ENCODE results near the gene TRAF3.

DNA sequence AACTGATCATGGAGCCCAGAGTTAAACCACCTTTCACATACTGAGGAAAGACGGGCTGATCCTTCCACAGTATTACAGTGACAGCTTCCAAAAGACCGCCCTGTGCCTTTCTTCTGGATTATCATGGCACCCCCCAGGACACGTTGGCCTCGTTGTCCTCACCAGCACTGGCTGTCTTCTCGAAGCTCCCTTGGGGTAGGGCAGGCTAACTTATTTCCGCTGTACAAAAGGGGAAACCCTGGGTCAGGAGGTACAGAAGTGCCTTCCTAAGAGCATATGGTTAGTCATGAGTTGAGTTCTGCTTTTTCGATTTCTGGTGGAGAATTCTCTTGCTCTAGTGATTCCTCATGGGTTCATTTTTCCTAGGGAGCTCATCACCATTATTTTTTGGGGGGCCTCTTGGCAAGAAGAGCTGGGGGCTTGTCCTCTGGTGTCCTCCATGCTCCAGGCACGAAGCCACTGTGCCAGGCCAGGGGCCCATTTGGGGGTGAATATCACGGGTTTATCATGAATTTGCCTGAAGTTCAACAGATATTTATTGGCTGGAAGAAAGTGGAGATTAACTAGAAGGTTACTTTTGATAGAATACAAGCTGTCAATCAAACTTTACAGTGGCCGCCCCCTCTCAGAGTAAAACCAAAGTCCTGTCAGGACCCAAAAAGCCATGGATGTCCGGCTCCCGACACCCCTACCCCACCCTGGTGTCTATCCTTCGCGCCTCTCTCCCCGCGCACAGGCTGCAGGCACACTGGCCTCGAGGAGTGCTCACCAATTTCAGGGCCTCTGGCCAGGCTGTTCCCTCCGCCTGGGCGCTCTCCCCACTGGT lies 8.8 kb upstream of the TRAF3 start:
- TF ChIP-seq, protein P1, sequence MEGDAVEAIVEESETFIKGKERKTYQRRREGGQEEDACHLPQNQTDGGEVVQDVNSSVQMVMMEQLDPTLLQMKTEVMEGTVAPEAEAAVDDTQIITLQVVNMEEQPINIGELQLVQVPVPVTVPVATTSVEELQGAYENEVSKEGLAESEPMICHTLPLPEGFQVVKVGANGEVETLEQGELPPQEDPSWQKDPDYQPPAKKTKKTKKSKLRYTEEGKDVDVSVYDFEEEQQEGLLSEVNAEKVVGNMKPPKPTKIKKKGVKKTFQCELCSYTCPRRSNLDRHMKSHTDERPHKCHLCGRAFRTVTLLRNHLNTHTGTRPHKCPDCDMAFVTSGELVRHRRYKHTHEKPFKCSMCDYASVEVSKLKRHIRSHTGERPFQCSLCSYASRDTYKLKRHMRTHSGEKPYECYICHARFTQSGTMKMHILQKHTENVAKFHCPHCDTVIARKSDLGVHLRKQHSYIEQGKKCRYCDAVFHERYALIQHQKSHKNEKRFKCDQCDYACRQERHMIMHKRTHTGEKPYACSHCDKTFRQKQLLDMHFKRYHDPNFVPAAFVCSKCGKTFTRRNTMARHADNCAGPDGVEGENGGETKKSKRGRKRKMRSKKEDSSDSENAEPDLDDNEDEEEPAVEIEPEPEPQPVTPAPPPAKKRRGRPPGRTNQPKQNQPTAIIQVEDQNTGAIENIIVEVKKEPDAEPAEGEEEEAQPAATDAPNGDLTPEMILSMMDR (conservative IDR thresholded peaks at IDR 0.05; ENCODE audit: low read depth, low read length), result no peak
- TF ChIP-seq EZH2 (IDR thresholded peaks at IDR 0.05; ENCODE audit: borderline replicate concordance, low read depth, low read length, poor library complexity, severe bottlenecking), result no peak

All from A673 (cell line).